ENCODE measurements around the gene PLEKHJ1.

PLEKHJ1 gene

GRCh38 chr19:2194513-2195078, 41.5 kb downstream of the PLEKHJ1 start:
- no peak for DNase-seq

DNA sequence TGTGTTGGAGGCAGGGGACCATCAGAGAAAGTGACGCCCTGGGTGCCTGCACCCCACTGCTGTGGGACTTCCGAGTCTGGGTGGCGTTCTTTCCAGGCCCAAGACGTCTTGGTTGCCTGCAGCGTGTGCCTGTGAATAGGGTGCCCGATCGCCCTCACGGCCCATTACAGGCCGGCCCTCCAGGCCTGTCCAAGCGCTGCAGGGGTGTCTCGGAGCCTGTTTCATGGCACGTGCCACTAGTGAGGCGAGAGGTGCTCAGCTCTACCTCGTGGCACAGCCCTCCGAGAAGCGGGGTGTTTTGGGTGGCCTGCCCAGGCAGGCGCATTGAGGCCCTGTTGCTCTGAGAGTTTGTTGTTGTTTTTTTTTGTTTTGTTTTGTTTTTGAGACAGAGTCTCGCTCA, 42.3 kb downstream of the PLEKHJ1 start:
- no peak for DNase-seq

DNA sequence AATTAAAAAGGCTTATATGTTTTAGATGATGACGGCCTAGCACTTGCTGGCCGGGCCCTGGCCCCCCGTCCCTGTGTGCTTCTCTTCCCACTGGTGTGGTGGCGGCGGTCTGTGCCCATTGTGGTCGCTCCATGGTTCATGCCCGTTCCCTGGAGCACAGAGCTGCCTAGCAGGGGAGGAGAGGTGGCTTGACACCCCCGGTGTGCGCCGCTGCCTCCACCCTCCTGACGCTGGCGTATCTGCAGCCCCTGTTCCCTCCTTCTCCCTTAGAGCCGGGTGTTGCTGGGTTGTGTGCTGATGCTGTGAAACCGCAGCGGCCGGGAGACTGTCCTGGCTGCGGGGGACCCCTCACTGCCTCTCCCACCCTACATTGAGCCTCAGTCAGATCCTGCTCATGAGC, 43.3 kb downstream of the PLEKHJ1 start:
- DNase-seq: no peak

GRCh38 chr19:2191456-2192310, 44.4 kb downstream of the PLEKHJ1 start:
- DNase-seq: no peak

- no peak for DNase-seq
These were observed 45.2 kb downstream of the PLEKHJ1 start for GRCh38 chr19:2190848-2191455.

DNA sequence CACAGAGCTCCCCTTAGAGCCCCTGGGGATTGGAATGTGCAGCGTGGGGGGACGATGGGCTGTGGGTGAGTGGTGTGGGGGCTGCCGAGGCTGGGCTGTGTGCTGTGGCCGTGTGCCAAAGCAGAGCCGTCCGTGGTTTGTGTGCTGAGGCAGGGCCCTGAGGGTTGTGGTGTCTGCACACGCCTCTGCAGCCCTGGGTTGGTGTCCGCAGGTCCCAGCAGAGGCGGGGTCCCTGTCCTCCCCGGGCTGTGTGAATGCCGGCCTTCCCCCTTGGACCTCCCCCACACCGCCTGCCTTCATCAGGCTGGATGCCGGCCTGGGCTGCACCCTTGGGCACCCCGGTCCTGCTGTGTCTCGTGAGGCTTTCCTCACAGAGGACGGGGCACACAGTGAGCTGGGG, 46.2 kb downstream of the PLEKHJ1 start:
- no peak for DNase-seq

DNA sequence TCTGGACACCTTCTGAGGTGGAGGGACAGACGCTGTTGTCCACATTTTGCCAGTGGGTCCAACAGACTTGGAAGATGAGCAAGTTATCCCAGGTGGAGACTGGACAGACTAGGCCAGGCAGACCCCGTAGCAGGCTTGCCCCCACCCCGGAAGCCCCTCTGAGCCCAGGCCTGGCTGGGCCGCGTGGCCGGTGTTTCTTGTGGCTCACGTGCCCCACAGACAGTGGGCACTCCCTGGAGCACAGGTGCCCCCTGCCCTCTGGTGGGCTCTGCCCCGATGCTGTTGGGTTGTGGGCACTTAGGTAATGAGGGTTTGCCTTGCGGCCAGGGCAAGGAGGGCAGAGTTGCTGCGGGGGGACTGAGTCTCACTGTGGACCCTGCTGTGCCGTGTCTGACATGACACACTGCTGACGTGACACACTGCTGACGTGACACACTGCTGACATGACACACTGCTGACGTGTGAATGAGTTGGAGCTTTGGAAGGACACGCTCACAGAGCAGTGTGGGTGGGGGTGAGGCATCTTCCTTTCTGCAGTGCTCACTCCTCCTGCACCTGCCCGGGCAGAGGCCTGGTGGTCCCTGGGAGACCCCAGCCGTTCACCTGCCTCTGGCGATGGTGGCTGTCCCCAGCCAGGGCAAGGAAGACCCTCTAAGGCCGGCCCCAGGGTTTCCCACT, 47.3 kb downstream of the PLEKHJ1 start:
- no peak for DNase-seq

DNA sequence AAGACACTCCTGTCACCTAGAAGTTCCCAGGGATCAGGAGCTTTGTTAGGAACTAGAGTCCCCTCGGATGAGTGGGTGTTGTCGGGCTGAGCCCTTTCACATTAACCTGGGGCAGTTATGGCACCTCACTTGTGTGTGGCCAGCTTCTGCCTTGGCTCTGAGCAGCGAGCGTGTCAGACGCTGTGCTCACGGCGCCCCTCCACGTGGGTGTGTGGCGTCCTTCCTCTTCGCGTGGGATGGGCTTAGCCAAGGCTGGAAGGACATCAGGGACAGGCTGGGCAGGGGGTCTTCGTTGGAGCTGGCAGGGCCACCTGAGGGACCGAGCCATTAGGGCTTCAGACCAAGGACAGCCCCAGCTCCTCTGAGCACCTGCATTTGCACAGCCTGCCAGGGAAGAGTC, 49.0 kb downstream of the PLEKHJ1 start:
- DNase-seq: no peak

DNA sequence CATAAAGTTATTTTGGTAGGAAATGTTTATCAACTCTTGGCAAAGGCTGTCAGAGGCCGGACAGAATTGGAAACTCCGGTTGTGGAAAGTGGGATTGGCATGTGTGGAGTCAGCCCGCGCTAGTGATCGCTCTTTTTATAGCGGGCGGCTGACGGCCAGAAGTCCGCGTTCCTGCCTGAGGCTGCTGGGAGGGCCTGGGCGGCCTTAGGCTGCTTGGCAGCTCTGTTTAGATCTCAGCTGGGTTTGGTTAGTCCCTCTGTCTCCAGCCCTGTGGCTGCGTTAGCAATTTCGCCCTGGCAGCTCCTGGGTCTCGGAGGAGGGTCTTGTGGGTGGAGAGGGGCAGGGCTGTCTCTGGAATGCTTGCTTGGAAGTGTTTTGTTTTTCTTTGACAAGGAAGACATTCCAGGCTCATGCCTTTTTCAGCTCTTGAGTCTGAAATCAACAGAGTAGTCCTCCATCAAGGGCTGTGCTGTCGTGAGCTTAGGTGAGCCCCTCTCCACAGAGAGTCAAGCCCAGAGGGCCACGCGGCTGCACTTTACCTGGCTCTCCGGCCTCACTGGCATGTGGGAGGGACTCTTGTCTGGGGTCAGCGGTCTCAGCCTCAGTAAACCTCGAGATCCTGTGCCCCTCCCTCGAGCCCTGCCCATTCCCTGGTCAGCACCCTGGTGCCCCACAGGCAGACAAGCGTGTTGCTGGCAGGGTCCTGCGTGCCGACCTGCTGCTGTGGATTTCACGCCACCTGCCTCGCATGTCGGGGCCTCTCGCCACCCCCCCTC, 49.9 kb downstream of the PLEKHJ1 start:
- peak; percentile 92 for DNase-seq

DNA sequence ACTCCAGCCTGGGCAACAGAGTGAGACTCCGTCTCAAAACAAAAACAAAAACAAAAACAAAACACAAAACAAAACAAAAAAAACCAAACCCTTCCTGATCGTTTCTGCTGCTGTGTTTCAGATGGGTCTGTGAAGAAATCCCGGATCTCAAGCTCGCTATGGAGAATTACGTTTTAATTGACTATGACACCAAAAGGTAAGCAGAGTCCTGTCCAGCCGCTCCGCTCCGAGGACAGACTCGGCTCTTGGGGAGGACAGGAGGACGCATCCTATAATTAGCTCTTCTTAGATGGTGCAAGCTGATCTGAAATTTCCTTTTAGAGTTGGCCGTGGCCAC, 50.4 kb downstream of the PLEKHJ1 start:
- no peak for DNase-seq

GRCh38 chr19:2184422-2184975, 51.6 kb downstream of the PLEKHJ1 start:
- DNase-seq: no peak

All from right forelimb (tissue), 1 donor.